Activated CD4-positive, alpha-beta T cell treated with anti-CD3 and anti-CD28 coated beads, Interleukin-10, Interleukin-2, amounts not matched to agents 100 ng/mL and 50 ng/mL, durations not matched to agents 16 hours and 8 hours (primary cell): ENCODE data around the gene PLXNA4.

ENCODE experiments used
- DNase-seq: peaks from one replicate; pipeline ENCODE4 v3.0.0-alpha.2; 2020

The PLXNA4 gene

GRCh38 chr7:132383962-132384361 is 192.3 kb downstream of the PLXNA4 start:
- DNase-seq = no peak

GRCh38 chr7:132381742-132382472 is 194.4 kb downstream of the PLXNA4 start:
- no peak for DNase-seq

GRCh38 chr7:132380059-132380458 is 196.2 kb downstream of the PLXNA4 start:
- DNase-seq = no peak

GRCh38 chr7:132379292-132379691 is 197.0 kb downstream of the PLXNA4 start:
- DNase-seq = no peak

DNA sequence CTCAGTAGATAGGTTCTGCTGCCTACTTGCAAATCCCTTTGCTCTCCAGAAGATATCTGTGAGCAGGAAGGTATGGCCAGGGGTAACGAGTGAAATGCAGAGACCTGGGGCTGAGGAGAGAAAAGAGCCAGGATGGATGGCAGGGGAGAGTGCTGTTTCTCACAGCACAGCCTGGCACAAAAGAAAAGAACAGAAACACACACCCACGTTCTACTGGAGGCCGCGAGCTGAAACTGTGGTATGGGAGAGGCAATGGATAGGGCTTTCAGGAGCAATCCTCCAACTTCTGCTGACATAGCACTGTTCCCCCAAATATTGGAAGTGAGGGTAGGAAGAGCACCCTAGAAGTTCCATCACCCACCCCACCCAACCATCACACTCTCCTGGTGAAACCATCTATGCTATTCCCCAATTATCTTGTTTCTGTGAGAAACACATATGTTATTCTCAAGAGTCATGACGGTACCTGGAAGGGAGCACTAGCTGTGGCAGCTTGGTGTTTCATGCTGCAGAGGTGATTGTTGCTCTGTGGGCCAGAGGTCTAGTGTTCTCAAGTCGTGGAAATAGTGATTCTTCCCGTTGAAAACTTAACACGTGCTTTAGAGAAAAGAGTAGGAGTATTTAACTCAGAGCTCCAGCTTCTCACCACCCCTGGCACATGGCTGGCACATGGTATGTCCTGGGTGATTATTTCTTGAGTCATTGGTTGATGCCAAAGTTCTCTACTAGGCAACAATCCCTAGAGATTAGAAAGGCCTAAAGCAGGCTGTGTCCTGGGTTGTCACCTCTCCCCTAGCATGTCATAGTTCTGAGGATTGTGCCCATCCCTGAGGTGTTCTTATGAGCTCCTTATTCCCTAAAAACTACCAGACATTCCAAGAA is 198.3 kb downstream of the PLXNA4 start:
- DNase-seq = no peak

DNA sequence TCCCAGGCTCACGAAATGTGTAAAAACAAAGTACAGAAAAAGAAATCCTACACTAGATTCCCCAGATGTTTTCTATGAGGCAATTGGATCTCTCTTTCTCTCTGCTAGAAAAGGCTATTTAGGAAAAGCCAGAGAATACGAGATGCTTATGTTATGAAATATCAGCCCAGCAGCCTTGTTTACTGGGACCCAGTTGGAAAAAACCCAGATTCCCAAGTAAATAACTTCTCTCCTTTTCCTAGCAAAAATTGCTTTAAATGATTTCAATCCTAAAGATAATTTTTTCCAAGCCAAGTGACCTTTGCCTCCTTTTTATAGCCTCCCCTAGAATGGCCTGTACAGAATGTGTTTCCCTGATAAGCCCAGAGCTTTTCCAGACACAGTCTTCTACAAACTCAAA is 199.3 kb downstream of the PLXNA4 start:
- DNase-seq = no peak

DNA sequence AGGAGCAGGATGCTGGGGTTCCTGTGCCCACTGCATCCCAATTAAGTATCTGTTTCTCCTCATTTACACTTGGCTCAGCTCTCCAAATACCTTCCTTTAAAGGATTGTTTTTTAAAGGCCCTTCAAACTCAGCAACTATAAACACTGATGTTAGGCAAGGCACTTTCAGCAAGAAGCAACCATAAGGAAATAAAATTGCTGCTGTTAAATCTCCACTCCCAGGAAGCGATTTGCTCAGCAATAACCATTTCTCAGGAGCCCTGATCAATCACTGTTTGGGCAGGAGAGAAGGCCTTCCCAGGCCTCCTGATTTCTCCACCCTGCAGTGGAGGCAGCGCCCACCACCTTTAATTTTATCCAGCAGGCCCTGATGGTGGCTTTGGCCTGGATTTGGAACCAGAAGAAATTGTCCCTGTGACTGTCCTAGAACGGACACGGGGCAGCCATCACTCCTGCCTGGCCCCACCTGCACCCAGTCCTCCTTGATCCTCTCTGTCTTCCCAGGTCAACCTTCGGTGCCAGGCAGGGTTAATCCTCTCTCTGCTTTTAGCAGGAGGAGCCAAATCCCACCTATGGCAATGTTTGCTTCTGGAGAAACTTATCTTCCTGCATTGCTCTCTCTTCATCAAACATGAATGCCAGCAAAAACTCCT is 199.8 kb downstream of the PLXNA4 start:
- DNase-seq = no peak

- DNase-seq = no peak
Observed at GRCh38 chr7:132373879-132374278, 202.4 kb downstream of the PLXNA4 start.

- DNase-seq = no peak
Observed at GRCh38 chr7:132373041-132373440, 203.2 kb downstream of the PLXNA4 start.

DNA sequence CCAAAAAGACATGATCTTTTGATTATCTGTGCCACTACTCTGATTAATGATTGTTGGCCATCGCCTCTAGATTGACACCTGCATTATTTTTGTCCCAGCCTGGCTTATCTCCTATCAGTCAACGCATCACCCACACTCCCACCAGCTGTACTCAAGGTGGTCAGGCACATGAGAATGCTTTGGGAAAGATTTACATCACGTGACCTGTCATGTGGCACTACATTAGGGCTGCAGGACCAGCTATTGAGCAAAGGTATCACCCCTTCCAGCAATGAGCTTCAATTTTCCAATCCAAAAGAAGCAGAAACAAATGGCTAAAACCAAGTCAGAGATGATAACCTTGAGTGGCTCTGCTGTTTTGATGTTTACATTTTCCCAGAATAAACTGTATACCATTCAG is 204.3 kb downstream of the PLXNA4 start:
- no peak for DNase-seq

GRCh38 chr7:132368246-132368900 is 207.9 kb downstream of the PLXNA4 start:
- DNase-seq = no peak

DNA sequence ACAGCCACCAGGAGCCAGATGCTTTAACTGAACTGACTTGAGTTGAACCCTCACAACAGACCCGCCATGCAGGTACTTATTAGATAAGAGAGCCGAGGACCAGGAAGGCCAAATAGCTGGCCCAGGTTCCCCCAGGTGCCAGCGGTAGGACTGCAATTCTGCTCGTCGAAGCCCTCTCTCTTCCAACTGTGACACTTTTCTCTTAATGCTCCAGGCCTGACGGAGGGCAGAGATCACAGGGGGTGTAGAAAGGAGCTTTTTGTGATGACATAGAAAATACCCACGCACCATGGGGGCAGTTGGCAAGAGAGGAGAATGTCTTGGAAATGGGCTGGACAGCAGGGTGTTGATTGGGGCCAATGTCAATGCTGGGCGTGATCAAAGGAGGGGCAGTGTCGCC is 208.5 kb downstream of the PLXNA4 start:
- no peak for DNase-seq

DNA sequence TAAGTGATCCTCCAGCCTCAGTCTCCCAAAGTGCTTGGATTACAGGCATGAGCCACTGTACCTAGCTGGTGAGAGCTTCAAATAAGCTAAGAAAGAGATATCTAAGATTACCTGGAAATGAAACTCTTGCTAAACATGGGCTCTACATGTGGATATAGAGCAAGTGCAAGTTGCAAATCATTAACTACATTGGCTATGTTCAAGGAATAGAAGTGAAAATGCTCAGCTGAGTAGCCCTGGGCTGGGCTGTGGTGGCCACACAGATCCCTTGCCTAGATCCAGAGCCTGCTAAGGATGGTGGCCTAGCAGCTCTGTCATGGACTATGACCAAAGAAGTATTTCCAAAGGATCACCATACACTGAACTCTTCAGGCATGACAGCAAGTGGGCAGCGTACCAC is 209.3 kb downstream of the PLXNA4 start:
- no peak for DNase-seq

- DNase-seq = no peak
Observed at GRCh38 chr7:132364226-132364625, 212.0 kb downstream of the PLXNA4 start.

DNA sequence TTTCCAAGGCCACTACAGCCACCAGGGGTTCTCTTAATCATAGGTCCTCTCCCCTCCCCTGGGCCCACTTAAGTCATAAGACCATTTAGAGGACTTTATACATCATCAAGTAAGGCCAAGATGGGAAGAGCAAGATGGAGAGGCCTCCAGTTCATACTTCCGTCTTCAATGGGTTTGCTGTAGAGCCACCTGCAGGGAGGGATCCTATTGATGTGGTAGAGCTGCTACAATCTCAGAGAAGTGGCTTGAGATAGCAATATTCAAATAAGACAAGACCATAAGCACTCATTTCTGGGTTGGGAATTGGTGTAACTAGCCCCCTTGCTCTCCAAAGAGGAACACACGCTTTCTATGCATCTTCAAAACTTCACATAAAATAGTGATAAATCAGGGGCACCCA is 214.2 kb downstream of the PLXNA4 start:
- no peak for DNase-seq

GRCh38 chr7:132361146-132361545 is 215.1 kb downstream of the PLXNA4 start:
- no peak for DNase-seq

GRCh38 chr7:132359743-132360142 is 216.5 kb downstream of the PLXNA4 start:
- no peak for DNase-seq

DNA sequence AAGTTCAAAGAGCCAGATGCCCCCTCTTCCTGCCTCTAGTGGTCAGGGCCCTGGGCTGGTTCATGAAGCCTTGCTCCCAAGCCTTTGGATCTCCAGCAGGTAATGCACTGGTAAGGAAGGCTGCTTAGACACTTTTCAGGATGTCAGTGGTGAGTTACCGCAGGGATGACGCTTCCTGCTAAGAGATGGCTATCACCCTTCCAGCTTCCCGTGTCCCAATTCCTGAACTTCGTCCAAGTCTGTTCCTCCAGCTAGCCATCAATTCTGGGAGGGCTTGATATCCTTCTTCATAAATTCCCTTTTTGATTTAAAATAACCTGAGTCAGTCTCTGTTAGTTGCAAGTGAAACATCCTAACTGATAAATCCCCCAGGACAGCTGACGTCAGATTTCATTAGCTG is 221.2 kb downstream of the PLXNA4 start:
- no peak for DNase-seq

- DNase-seq = no peak
Observed at GRCh38 chr7:132354527-132354926, 221.7 kb downstream of the PLXNA4 start.

GRCh38 chr7:132353936-132354335 is 222.3 kb downstream of the PLXNA4 start:
- DNase-seq = no peak

- no peak for DNase-seq
Observed at GRCh38 chr7:132352800-132353199, 223.5 kb downstream of the PLXNA4 start.

- DNase-seq = no peak
Observed at GRCh38 chr7:132351954-132352499, 224.2 kb downstream of the PLXNA4 start.

DNA sequence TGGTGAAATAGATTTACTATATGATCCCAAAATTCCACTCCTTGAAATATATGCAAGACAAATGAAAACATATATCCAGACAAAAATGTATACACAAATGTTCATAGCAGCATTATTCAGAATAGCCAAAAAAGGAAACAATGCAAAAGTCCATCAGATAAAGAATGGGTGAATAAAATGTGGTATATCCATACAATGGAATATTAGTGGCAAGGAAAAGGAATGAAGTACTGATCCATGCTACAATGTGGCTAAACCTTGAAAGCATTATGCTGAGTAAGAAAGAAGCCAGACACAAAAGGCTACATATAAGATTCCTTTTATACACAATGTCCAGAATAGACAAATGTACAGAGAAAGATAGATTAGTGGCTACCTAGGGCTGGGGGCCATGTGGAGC is 225.5 kb downstream of the PLXNA4 start:
- no peak for DNase-seq
